HEK293 (cell line): Measurements from ENCODE around the gene CYP3A7.

Source experiments
- CTCF ChIA-PET: fragments of 350-600 bp; formaldehyde crosslinking; extraction: SDS; loops from one replicate; lab custom pipeline; 2021; ENCODE audit warnings: antibody characterized with exemption; lab: Yijun Ruan, JAX
- POLR2A ChIA-PET: fragments of 300-600 bp; formaldehyde crosslinking; extraction: SDS; loops from one replicate; lab custom pipeline; 2020; ENCODE audit warnings: antibody characterized with exemption, inconsistent platforms; lab: Yijun Ruan, JAX
- H3K27ac ChIP-seq: fragments of 200-500 bp; sonication (Bioruptor generic); 2 replicates; pipeline ENCODE4 v1.5.1; 2014; ENCODE audit warnings: low read depth, low read length, control low read depth, inconsistent platforms; ENCODE audit errors: extremely low read depth
- H3K36me3 ChIP-seq, 2 experiments: fragments of 200-500 bp in 1 of 2; sonication (Bioruptor generic) in 1 of 2; 1 replicate in 1 of 2; 2 replicates in 1 of 2; pipeline ENCODE4 v1.5.1; 2014 to 2017; ENCODE audit warnings: inconsistent platforms in 2 of 2, low read length in 2 of 2; ENCODE audit not compliant: control insufficient read depth in 2 of 2, insufficient read depth in 1 of 2
- H3K4me1 ChIP-seq: fragments of 200-500 bp; sonication (Bioruptor generic); 2 replicates; pipeline ENCODE4 v1.5.1; 2014; ENCODE audit warnings: mild to moderate bottlenecking, low read length, inconsistent platforms; ENCODE audit not compliant: control insufficient read depth, insufficient read depth
- H3K4me3 ChIP-seq: 2 replicates; pipeline ENCODE4 v1.5.1; 2011; ENCODE audit warnings: low read depth, mild to moderate bottlenecking, control low read depth, low read length, moderate library complexity
- H3K9me3 ChIP-seq: fragments of 200-500 bp; sonication (Bioruptor generic); 2 replicates; pipeline ENCODE4 v1.5.1; 2014; ENCODE audit warnings: low read depth, low read length, inconsistent platforms; ENCODE audit not compliant: control insufficient read depth, insufficient read depth
- HOXD13 ChIP-seq: sonication (generic); formaldehyde crosslinking; IDR thresholded peaks from 2 replicates; pipeline ENCODE4 v1.8.0; 2022; ENCODE audit warnings: missing genetic modification reagents, borderline replicate concordance
- PRDM1 ChIP-seq: fragments of 450-650 bp; formaldehyde crosslinking; IDR thresholded peaks from 2 replicates; pipeline ENCODE4; 2016; ENCODE audit warnings: missing biosample characterization, missing genetic modification characterization
- SP2 ChIP-seq: fragments of 450-650 bp; formaldehyde crosslinking; IDR thresholded peaks from 2 replicates; pipeline ENCODE4 v1.5.1; 2016; ENCODE audit warnings: missing biosample characterization, missing genetic modification characterization
- ZBTB20 ChIP-seq: fragments of 450-650 bp; formaldehyde crosslinking; IDR thresholded peaks from 2 replicates; pipeline ENCODE4 v1.5.1; 2016; ENCODE audit warnings: missing biosample characterization, missing genetic modification characterization
- ZFP37 ChIP-seq: fragments of 450-650 bp; formaldehyde crosslinking; IDR thresholded peaks from 2 replicates; pipeline ENCODE4 v1.5.1; 2016; ENCODE audit warnings: missing biosample characterization, missing genetic modification characterization
- ZFP41 ChIP-seq: fragments of 450-650 bp; formaldehyde crosslinking; IDR thresholded peaks from 2 replicates; pipeline ENCODE4 v1.5.1; 2016; ENCODE audit warnings: missing biosample characterization, missing genetic modification characterization, borderline replicate concordance
- ZNF169 ChIP-seq: fragments of 450-650 bp; formaldehyde crosslinking; IDR thresholded peaks from 2 replicates; pipeline ENCODE4 v1.5.1; 2016; ENCODE audit warnings: missing biosample characterization, missing genetic modification characterization
- ZNF2 ChIP-seq: fragments of 450-650 bp; formaldehyde crosslinking; IDR thresholded peaks from 2 replicates; pipeline ENCODE4 v1.5.1; 2016; ENCODE audit warnings: missing biosample characterization, missing genetic modification characterization
- ZNF211 ChIP-seq: fragments of 450-650 bp; formaldehyde crosslinking; IDR thresholded peaks from 2 replicates; pipeline ENCODE4 v1.5.1; 2016; ENCODE audit warnings: low read depth, missing biosample characterization, missing genetic modification characterization
- ZNF37A ChIP-seq: fragments of 450-650 bp; IDR thresholded peaks from 2 replicates; pipeline ENCODE4 v1.5.1; 2018; ENCODE audit warnings: missing biosample characterization, missing genetic modification characterization
- ZNF423 ChIP-seq: fragments of 450-650 bp; formaldehyde crosslinking; IDR thresholded peaks from 2 replicates; pipeline ENCODE4 v1.5.1; 2016; ENCODE audit warnings: missing biosample characterization, missing genetic modification characterization
- ZNF610 ChIP-seq: fragments of 450-650 bp; formaldehyde crosslinking; IDR thresholded peaks from 2 replicates; pipeline ENCODE4 v1.5.1; 2016; ENCODE audit warnings: missing biosample characterization, missing genetic modification characterization, borderline replicate concordance
- ZNF621 ChIP-seq: fragments of 450-650 bp; formaldehyde crosslinking; IDR thresholded peaks from 2 replicates; pipeline ENCODE4 v1.5.1; 2017; ENCODE audit warnings: missing biosample characterization, missing genetic modification characterization
- ZNF660 ChIP-seq: fragments of 450-650 bp; IDR thresholded peaks from 2 replicates; pipeline ENCODE4 v1.5.1; 2018; ENCODE audit warnings: missing biosample characterization, mild to moderate bottlenecking, missing genetic modification characterization
- ZNF677 ChIP-seq: fragments of 450-650 bp; IDR thresholded peaks from 2 replicates; pipeline ENCODE4 v1.5.0; 2018; ENCODE audit warnings: missing biosample characterization, mild to moderate bottlenecking, missing genetic modification characterization, moderate library complexity
- ZNF701 ChIP-seq: fragments of 450-650 bp; formaldehyde crosslinking; IDR thresholded peaks from 2 replicates; pipeline ENCODE4 v1.5.1; 2016; ENCODE audit warnings: missing biosample characterization, missing genetic modification characterization
- ZNF776 ChIP-seq: fragments of 450-650 bp; formaldehyde crosslinking; IDR thresholded peaks from 2 replicates; pipeline ENCODE4 v1.5.0; 2017; ENCODE audit warnings: missing biosample characterization, missing genetic modification characterization, borderline replicate concordance
- ZNF843 ChIP-seq: fragments of 450-650 bp; formaldehyde crosslinking; IDR thresholded peaks from 2 replicates; pipeline ENCODE4 v1.5.1; 2016; ENCODE audit warnings: missing biosample characterization, missing genetic modification characterization
- ZXDB ChIP-seq: fragments of 450-650 bp; formaldehyde crosslinking; IDR thresholded peaks from 2 replicates; pipeline ENCODE4 v1.5.1; 2016; ENCODE audit warnings: missing biosample characterization, missing genetic modification characterization
- TF ChIP-seq, protein P1 (sequence below): fragments of 450-650 bp; formaldehyde crosslinking; optimal IDR thresholded peaks from 2 replicates; pipeline ENCODE3; 2016; ENCODE audit warnings: missing biosample characterization, mild to moderate bottlenecking, missing genetic modification characterization
- TF ChIP-seq, protein P2 (sequence below): fragments of 450-650 bp; formaldehyde crosslinking; IDR thresholded peaks from 2 replicates; pipeline ENCODE4 v1.5.1; 2016; ENCODE audit warnings: missing biosample characterization, missing genetic modification characterization
- TF ChIP-seq, protein P3 (sequence below): fragments of 450-650 bp; formaldehyde crosslinking; IDR thresholded peaks from 2 replicates; pipeline ENCODE4 v1.5.1; 2016; ENCODE audit warnings: missing biosample characterization, missing genetic modification characterization
- TF ChIP-seq, protein P4 (sequence below): fragments of 450-650 bp; formaldehyde crosslinking; IDR thresholded peaks from 2 replicates; pipeline ENCODE4 v1.5.1; 2016; ENCODE audit warnings: missing biosample characterization, missing genetic modification characterization
- TF ChIP-seq, protein P5 (sequence below): fragments of 450-650 bp; IDR thresholded peaks from 2 replicates; pipeline ENCODE4 v1.5.1; 2018; ENCODE audit warnings: missing biosample characterization, mild to moderate bottlenecking, missing genetic modification characterization

Gene CYP3A7

DNA sequence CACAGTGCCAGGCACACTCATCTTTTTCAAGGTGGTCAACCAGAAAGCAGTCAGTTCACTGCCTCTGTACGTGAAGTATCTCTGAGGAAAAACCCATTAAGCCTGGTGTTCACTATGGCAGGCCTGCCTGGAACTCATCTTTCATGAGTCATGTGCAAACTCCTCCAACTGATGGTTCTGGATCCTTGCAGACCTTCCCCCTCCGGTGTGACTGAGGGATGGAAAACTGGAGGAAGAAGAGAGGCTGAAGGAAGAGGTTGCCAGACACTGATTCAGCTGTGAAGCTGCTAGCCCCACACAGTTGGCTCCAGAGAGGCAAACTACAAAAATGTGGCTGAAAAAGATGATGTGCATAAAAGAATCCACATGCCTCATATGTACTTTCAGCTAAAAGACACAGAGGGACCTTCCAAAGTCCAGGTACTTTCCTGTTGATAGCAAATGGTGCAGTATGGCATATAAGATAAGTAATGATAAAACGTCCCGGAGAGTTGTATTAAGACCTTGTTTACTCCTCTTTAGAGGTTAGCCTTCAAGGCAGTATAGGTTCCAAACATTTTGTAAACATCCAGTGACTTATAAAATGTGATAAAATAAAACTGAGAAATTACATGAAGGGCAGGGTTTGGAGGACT is 57.9 kb downstream of the CYP3A7 start:
- Histone ChIP-seq H3K27ac (no peak overlapping the region), H3K36me3 (peaks cover 0 to 26% of the 10 kb centered on the region in 2 experiments; a peak in 1 of 3 replicates), H3K4me1 (peaks cover 5% of the 10 kb centered on the region), H3K9me3 (no peaks in the 10 kb centered on the region), H3K4me3 (no peak overlapping the region)
- CTCF ChIA-PET: no interaction called here
- TF ChIP-seq HOXD13 (CRISPR knock-in tag) (no peak), ZNF776 (tag by site-specific recombination) (no peak), ZNF660 (tag by site-specific recombination) (no peak), ZNF211 (tag by site-specific recombination) (no peak), ZNF169 (tag by site-specific recombination) (no peak), ZNF621 (tag by site-specific recombination) (no peak), ZNF843 (tag by site-specific recombination) (no peak), ZFP37 (no peak), ZNF610 (tag by site-specific recombination) (no peak)
- POLR2A ChIA-PET: no interaction called here

DNA sequence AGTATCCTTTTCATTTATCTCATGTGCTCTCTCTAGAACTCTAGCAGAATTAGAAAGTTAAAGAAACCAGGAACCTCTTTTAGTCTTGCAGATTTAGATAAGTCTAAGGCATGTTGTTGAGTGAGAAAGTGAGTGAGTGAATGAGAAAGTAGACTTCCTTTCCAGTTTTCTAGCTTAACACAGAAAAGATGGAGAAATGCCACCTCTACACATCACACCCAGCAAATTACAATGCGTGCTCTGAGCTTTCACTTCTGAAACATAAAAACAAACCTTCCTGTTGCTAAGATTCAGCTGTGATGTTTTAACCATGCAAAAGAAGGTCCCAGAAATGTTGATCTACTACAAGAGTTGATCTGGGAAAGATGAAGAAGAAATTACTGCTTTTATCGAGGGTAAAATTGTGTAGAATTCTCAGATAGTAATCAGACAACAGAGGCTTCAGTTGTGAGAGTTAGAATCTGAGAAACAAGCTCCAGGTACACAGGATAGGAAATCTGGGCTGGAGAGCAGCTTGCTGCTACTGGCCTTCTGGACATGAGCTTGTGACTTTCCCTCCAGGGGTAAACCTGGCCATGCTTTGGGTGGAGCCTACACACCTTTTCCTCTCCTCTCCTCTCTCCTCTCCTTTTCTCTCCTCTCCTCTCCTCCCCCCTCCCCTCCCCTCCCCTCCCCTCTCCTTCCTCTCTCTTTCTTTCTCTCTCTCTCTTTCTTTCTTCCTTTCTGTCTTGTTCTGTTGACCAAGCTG is 59.8 kb downstream of the CYP3A7 start:
- POLR2A ChIA-PET: no interaction called here
- no peak overlapping the region for H3K27ac ChIP-seq
- TF ChIP-seq SP2 (no peak), PRDM1 (tag by site-specific recombination) (peak; percentile 83), ZNF610 (tag by site-specific recombination) (no peak), ZNF211 (tag by site-specific recombination) (no peak)
- TF ChIP-seq, all 188 proteins: peak for 1
- peaks cover 0 to 33% of the 10 kb centered on the region in 2 experiments; a peak in 1 of 3 replicates for H3K36me3 ChIP-seq
- no peaks in the 10 kb centered on the region for H3K9me3 ChIP-seq
- H3K4me3 ChIP-seq: no peak overlapping the region
- H3K4me1 ChIP-seq: peaks cover 5% of the 10 kb centered on the region
- CTCF ChIA-PET: interaction anchor here (0.7 kb wide), 1 partner anchor 263 kb away, joined by 3 read pairs; no protein-coding TSS in a partner anchor

DNA sequence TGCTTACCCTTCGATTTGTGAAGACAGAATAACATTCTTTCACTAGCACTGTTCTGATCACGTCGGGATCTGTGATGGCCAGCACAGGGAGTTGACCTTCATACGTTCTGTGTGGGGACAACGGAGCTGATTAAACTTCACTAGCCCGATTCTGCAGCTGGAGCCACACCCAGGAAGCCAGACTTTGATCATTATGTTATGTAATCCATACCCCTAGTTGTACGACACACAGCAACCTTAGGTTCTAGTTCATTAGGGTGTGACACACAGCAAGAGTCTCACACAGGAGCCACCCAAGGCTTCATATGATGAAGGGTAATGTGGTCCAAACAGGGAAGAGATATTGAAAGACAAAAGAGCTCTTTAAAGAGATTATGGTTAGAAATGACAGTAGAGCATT is 62.4 kb downstream of the CYP3A7 start:
- Histone ChIP-seq H3K9me3 (no peaks in the 10 kb centered on the region), H3K4me1 (no peaks in the 10 kb centered on the region), H3K27ac (no peak overlapping the region), H3K36me3 (peaks cover 0 to 36% of the 10 kb centered on the region in 2 experiments; a peak in 1 of 3 replicates), H3K4me3 (no peak overlapping the region)
- ChIA-PET POLR2A (no interaction called here), CTCF (no interaction called here)
- TF ChIP-seq ZXDB (tag by site-specific recombination): no peak
- no peak for TF ChIP-seq ZNF701 (tag by site-specific recombination)
- TF ChIP-seq ZNF2 (tag by site-specific recombination): no peak
- TF ChIP-seq ZNF37A: no peak
- TF ChIP-seq ZNF211 (tag by site-specific recombination): no peak
- no peak for TF ChIP-seq ZNF423
- no peak for TF ChIP-seq ZNF677
- TF ChIP-seq, protein P1, sequence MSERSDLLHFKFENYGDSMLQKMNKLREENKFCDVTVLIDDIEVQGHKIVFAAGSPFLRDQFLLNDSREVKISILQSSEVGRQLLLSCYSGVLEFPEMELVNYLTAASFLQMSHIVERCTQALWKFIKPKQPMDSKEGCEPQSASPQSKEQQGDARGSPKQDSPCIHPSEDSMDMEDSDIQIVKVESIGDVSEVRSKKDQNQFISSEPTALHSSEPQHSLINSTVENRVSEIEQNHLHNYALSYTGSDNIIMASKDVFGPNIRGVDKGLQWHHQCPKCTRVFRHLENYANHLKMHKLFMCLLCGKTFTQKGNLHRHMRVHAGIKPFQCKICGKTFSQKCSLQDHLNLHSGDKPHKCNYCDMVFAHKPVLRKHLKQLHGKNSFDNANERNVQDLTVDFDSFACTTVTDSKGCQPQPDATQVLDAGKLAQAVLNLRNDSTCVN (tag by site-specific recombination): no peak
- TF ChIP-seq, protein P2, sequence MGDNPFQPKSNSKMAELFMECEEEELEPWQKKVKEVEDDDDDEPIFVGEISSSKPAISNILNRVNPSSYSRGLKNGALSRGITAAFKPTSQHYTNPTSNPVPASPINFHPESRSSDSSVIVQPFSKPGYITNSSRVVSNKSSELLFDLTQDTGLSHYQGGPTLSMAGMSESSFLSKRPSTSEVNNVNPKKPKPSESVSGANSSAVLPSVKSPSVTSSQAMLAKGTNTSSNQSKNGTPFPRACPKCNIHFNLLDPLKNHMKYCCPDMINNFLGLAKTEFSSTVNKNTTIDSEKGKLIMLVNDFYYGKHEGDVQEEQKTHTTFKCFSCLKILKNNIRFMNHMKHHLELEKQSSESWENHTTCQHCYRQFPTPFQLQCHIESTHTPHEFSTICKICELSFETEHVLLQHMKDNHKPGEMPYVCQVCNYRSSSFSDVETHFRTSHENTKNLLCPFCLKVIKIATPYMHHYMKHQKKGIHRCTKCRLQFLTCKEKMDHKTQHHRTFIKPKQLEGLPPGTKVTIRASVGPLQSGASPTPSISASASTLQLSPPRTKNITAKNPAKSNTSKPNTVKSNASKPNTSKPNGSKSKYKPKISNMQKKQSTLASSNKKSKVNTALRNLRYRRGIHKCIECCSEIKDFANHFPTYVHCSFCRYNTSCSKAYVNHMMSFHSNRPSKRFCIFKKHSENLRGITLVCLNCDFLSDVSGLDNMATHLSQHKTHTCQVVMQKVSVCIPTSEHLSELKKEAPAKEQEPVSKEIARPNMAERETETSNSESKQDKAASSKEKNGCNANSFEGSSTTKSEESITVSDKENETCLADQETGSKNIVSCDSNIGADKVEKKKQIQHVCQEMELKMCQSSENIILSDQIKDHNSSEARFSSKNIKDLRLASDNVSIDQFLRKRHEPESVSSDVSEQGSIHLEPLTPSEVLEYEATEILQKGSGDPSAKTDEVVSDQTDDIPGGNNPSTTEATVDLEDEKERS (tag by site-specific recombination): no peak
- TF ChIP-seq ZFP41 (tag by site-specific recombination): no peak
- TF ChIP-seq ZBTB20: no peak
- TF ChIP-seq, protein P3, sequence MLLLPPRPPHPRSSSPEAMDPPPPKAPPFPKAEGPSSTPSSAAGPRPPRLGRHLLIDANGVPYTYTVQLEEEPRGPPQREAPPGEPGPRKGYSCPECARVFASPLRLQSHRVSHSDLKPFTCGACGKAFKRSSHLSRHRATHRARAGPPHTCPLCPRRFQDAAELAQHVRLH (tag by site-specific recombination): no peak
- TF ChIP-seq, protein P4, sequence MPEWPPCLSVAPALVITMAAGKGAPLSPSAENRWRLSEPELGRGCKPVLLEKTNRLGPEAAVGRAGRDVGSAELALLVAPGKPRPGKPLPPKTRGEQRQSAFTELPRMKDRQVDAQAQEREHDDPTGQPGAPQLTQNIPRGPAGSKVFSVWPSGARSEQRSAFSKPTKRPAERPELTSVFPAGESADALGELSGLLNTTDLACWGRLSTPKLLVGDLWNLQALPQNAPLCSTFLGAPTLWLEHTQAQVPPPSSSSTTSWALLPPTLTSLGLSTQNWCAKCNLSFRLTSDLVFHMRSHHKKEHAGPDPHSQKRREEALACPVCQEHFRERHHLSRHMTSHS (tag by site-specific recombination): no peak
- TF ChIP-seq, protein P5, sequence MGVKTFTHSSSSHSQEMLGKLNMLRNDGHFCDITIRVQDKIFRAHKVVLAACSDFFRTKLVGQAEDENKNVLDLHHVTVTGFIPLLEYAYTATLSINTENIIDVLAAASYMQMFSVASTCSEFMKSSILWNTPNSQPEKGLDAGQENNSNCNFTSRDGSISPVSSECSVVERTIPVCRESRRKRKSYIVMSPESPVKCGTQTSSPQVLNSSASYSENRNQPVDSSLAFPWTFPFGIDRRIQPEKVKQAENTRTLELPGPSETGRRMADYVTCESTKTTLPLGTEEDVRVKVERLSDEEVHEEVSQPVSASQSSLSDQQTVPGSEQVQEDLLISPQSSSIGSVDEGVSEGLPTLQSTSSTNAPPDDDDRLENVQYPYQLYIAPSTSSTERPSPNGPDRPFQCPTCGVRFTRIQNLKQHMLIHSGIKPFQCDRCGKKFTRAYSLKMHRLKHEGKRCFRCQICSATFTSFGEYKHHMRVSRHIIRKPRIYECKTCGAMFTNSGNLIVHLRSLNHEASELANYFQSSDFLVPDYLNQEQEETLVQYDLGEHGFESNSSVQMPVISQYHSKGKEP: no peak
